ENCODE data around the gene DCDC2C. TPM values are rescaled to one million over a fixed set of nuclear protein-coding genes. Genes with fewer than 3 reads are reported as not detected.
"Not testable (repeated sequence)": the region's sequence is repeated elsewhere in the genome, so short reads cannot be mapped to it uniquely, and the experiment has no call there.

The DCDC2C gene
- not detected for total RNA-seq
- long read RNA-seq, partial matches to known transcripts = 0 of 1 reads
- long read RNA-seq, other reads (novel, unspliced or antisense) = 1 of 1 reads

DNA sequence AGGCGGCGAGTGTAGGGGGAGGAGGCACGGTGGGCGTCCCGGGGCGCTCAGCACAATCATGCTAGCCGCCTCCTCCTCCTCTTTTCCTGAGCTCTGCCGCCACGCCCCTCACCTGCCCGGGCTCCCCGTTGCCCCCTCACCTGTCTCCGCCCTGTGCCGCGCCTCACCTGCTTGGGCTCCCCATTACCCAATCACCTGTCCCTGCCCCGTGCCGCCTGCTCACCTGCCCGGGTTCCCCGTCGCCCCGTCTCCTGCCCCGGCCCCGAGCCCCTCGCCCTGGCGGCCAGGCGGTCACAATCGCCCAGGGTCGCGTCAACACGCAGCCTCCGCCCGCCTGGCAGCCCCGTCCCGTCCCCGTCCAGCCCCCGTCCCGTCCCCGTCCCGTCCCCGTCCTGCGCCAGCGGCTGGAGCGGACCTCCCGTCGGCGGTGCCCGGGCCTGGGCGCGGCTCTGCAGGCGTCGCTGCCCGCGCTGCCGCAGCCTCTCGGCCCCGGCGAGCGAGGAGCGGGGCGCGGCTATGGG, at the start of gene DCDC2C:
Gene DCDC2C (plus strand): TSS at position 340 of the 521 bp plus-strand sequence. CDS start 177 bp downstream, at position 517.
- DNase-seq (no peak), ATAC-seq (no peak)
- intact Hi-C loops (cut with DNase I, micrococcal nuclease) = no loop called here

DNA sequence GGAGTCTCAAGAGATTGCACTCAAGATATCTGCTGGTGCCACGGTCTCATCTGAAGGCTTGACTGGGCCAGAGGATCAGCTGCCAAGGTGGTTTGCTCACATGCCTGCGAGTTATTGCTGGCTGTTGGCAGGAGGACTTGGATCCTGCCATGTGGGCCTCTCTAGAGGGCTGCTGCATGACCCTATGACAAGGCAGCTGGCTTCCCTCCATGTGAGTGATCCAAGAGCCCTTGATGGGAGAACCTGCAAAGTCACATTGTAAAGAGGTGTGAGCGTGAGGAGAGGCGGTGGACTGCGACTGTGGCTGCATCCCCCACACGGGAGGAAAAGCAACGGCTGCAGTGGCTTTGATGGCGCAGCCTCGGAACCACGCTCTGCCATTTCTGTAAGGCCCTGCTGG, 49.4 kb upstream of the DCDC2C start:
- intact Hi-C loops (cut with DNase I, micrococcal nuclease) = no loop called here
- DNase-seq (no peak), ATAC-seq (no peak)

GRCh38 chr2:3654531-3655225, 48.7 kb upstream of the DCDC2C start:
- DNase-seq (no peak), ATAC-seq (no peak)
- intact Hi-C loops (cut with DNase I, micrococcal nuclease) = no loop called here

DNA sequence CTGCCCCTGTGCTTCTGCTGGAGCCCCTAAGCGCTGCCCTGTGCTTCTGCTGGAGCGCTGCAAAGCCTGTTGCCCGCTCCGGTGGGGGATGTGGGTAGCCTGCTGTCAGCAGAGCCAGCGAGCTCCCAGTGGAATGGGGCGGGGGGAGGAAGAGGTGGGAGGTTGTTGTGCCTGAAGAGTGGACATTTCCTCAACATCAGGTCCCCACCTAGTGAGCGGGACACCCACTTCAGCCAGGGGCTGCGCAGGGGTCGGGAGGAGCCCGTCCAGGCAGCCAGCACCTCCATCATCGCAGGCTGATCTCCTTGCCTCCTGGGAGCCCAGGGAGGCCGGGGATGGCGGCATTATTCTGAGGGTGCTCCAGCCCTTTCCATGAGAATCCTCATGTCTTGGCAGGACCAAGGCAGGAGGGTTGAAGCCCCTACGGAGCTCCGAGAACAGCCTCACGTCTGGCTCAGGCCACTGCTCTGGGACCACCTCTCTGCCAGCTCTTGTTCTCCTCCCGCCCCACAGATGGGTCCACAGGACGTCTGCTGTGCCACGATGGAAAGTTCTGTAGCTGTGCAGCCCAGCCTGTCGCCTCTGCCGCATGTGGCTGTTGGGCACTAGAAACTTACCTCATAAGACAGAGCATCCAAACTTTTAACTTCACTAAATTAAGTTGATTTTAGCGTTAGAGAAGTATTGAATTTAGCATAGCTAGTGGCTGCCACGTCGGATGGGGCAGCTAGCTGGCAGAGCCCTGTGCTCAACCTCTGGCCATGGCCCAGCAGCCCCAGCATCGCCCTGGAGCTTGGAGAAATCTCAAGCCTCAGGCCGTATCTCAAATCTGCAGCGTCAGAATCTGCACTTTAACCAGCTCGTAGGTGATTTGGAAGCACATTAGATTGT, 47.3 kb upstream of the DCDC2C start:
- ATAC-seq = no peak
- intact Hi-C loops (cut with DNase I, micrococcal nuclease) = no loop called here
- DNase-seq = no peak

DNA sequence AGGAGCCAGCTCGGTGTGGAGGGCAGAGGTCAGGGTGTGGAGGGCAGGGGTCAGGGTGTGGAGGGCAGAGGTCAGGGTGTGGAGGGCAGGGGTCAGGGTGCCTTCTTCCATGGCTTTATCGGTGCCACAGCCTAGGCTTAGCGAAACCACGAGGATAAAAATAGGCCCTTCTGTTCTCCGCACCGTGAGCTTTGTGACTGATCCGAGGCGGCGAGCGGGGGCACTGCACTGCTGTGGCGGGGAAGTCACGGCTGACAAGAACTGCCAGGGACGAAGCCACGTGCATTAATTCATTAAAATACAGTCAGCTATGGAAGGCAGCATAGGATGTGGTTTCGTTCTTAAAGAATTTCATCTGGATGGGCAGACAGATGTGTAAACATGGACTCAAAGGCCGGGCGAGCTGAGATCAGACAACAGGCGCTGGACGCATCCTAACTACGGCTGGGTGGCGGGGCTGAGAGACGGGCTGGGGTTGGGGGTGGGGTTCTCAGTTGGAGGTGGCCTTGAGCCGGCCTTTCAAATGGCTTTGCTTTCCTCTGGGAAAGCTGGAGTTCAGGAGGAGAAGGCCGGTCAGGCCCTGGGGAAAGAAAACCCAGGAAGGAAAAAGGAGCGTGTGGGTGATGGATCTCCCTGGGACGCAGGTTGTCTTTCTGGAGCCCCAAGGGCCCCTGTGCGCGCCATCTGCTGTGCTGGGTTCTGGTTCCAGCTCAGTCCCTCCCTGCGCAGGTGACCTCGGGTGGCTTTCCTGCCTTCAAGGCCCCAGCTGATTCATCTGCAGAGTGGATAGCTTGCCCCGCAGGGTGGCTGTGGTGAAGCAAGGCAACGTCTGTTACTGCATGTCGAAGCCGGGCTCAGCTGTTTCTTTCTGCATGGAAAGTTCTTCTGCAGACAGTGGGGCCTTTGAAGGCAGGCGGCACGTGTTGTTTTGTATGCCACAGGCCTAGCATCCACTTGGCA, 46.3 kb upstream of the DCDC2C start:
- ATAC-seq (no peak), DNase-seq (no peak)
- intact Hi-C loops (cut with DNase I, micrococcal nuclease) = no loop called here

DNA sequence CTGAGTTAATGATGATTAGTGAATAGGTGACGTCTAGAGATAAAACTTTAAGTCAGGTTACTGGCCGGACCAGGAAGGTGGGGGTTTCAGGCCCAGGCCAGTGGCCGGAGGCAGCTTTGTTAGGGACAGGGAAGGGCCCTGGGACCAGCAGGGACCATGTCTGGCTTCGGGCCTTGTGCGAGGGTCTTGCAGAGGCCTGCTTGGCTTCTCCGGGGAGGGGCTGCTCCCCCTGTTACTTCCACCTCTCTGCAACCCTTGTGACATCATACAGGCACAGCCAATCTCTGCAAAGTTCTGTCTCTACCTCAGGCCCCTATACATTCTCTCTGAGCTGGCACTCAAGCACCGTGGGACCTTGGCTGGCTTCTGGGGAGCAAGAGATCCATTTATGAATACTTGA, 45.5 kb upstream of the DCDC2C start, which contains the start of gene ALLC:
Gene ALLC (plus strand): TSS at position 320 of the 400 bp plus-strand sequence. CDS start 12,958 bp downstream, outside the sequence.
- ATAC-seq = no peak
- intact Hi-C loops (cut with DNase I, micrococcal nuclease) = no loop called here

GRCh38 chr2:3659447-3660432, 43.6 kb upstream of the DCDC2C start:
- DNase-seq (no peak), ATAC-seq (no peak)

More for the DNA sequence above, 45.5 kb upstream of the DCDC2C start, which contains the start of gene ALLC:
- no peak for DNase-seq

GRCh38 chr2:3660640-3661039, 42.7 kb upstream of the DCDC2C start:
- ATAC-seq; intact Hi-C loops (cut with DNase I, micrococcal nuclease); DNase-seq: not testable (repeated sequence)

More at GRCh38 chr2:3659447-3660432, 43.6 kb upstream of the DCDC2C start:
- intact Hi-C loops (cut with DNase I, micrococcal nuclease) = no loop called here

GRCh38 chr2:3661149-3661660, 42.2 kb upstream of the DCDC2C start:
- DNase-seq (no peak), ATAC-seq (no peak)
- intact Hi-C loops (cut with DNase I, micrococcal nuclease) = no loop called here

- intact Hi-C loops (cut with DNase I, micrococcal nuclease) = no loop called here
- DNase-seq (no peak), ATAC-seq (no peak)
These were observed 41.1 kb upstream of the DCDC2C start for GRCh38 chr2:3662239-3662638.

DNA sequence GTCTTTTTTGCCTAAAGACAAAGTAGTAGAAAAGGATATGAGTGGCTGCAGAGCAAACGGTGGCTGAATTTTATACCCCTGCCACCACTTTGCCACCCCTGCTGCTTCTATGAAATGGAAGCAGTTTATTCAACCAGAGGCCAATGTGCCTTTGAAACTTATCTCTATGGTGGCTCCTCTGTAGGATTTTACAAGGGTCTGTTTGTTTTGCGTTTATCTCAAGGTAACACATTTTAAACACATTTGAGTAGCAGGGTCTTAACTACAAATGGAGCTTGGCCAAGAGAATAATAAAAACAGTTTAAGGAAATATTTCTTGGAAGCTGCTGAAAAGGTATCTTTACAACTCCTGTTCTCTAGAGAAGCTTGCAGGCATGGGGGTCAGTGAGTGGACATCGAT, 39.3 kb upstream of the DCDC2C start:
- no peak for DNase-seq
- intact Hi-C loops (cut with DNase I, micrococcal nuclease) = no loop called here
- ATAC-seq = no peak

DNA sequence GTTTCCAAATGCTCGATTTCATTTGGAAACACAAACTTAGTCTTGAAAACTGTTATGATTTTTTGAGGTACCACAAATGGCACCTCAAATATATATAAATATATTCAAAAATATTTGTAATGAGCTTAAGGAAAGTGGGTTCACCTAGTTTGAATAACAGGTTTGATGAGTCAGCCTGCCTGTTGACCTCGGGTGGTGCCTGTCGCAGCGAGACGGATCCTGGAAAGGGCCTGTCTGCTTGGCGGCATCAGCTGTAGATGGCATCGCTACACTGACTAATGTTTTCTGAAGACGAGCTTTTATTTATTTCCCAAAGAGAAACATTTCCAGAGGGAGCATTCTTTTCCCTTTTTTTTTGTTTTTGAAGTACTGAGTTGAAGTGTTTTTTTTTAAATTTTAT, 38.5 kb upstream of the DCDC2C start:
- intact Hi-C loops (cut with DNase I, micrococcal nuclease) = no loop called here
- ATAC-seq (no peak), DNase-seq (no peak)

- intact Hi-C loops (cut with DNase I, micrococcal nuclease) = no loop called here
- ATAC-seq = no peak
- DNase-seq = no peak
These were observed 37.3 kb upstream of the DCDC2C start for GRCh38 chr2:3665886-3666612.

DNA sequence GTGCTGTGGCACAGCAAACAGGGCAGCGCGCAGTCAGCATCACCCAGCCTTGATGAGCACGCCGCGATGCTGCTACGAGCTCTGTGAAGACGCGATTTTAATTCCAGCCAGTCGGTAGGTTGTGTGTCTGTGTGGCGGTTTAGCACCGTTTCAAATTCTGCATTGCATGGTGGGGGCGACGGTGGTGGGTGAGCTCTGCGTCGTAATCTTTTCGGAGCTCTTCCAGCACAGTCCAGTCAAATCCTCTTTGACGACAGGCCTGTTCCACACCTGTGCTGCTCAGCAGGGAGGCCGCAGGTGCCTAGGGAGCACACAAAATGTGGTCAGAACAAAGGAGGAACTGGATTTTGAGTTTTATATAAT, 36.8 kb upstream of the DCDC2C start:
- intact Hi-C loops (cut with DNase I, micrococcal nuclease) = no loop called here
- no peak for ATAC-seq
- no peak for DNase-seq

GRCh38 chr2:3667151-3667631, 36.2 kb upstream of the DCDC2C start:
- ATAC-seq (no peak), DNase-seq (no peak)
- intact Hi-C loops (cut with DNase I, micrococcal nuclease) = no loop called here

GRCh38 chr2:3669656-3670055, 33.7 kb upstream of the DCDC2C start:
- ATAC-seq = no peak
- no peak for DNase-seq
- intact Hi-C loops (cut with DNase I, micrococcal nuclease) = no loop called here

All from left colon (tissue), 2 donors.